Thoracic aorta (tissue), 2 donors: ENCODE data around the gene SHOC1. TPM values are rescaled to one million over a fixed set of nuclear protein-coding genes. Genes with fewer than 3 reads are reported as not detected.

Source experiments
- ATAC-seq: fragments of 150-250 bp; one replicate; pipeline ENCODE4 v1.8.0; 2017; ENCODE audit warnings: low read depth; ENCODE audit not compliant: insufficient number of reproducible peaks, low FRiP score
- DNase-seq: peaks from one replicate; pipeline ENCODE4 v3.0.0-alpha.2; 2020; ENCODE audit warnings: low spot score
- H3K27ac ChIP-seq, 2 donors: fragments of 200-600 bp; sonication (generic); 1 replicate in 1 of 2; 2 replicates in 1 of 2; pipeline ENCODE4 v1.5.1; 2016; ENCODE audit warnings: mild to moderate bottlenecking in 2 of 2, moderate library complexity in 2 of 2
- H3K27me3 ChIP-seq: fragments of 200-600 bp; sonication (generic); replicated peaks from 2 replicates; pipeline ENCODE4 v1.6.0; 2016; ENCODE audit warnings: mild to moderate bottlenecking; ENCODE audit not compliant: insufficient read depth
- H3K36me3 ChIP-seq: fragments of 200-600 bp; sonication (generic); one replicate; pipeline ENCODE4 v1.5.1; 2016
- H3K4me1 ChIP-seq, 2 donors: fragments of 200-600 bp; sonication (generic); 1 replicate in 1 of 2; 2 replicates in 1 of 2; pipeline versions ENCODE4 v1.5.1 to v1.6.0; 2016; ENCODE audit warnings: low read depth in 2 of 2, mild to moderate bottlenecking in 1 of 2; ENCODE audit not compliant: control insufficient read depth in 1 of 2
- H3K4me3 ChIP-seq: fragments of 200-600 bp; sonication (generic); 2 replicates; pipeline ENCODE4 v1.5.1; 2016; ENCODE audit warnings: mild to moderate bottlenecking
- H3K9me3 ChIP-seq: fragments of 200-600 bp; sonication (generic); 2 replicates; pipeline ENCODE4 v1.5.1; 2016
- total RNA-seq, 2 donors: library from RNA; depleted of rRNA; stranded (reverse); fragments of >200 nt; gene quantifications; one replicate each; pipeline versions ENCODE4 v1.1.0 to v1.2.3, GENCODE V29; 2016
- TF ChIP-seq, protein P1 (sequence below): fragments of 200-600 bp; sonication (generic); IDR thresholded peaks from one replicate; pipeline ENCODE4 v1.5.1; 2019; ENCODE audit warnings: antibody characterized with exemption

Gene SHOC1
- total RNA-seq, 2 donors from 2014 or later, result not detected

DNA sequence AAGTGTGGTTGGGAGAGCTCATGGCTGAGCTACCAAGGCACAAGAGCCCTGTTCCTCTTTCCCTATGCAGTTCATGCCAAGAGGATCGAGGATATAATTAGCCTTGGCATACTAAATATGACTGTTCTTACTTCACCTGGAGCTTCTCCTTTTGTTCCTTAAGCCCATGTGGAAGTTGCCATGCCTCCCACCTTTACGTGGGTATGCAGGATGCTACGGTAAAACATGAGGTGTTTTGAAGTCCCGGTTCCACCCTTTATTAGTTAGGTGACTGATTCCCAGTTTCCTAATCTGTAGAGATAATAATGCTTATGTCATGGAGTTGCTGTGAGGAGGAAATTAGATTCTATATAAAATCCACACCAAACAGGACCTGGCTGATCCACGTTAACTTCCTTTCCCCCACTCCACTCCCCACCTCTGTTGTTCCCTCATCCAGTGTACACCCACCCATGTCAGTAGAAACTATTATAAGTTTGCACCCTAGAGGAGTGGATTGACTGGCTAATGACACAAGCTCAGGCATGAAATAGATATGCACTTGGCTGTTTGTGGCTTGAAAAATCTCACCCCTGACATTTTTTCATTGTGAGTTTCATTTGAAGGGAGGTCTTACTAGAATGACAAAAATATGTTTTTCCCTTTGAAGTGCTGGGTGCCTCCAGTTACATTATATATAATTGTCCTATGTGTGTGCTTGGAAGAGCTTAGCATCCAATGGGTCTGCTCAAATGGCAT lies 36.8 kb upstream of the SHOC1 start:
- no peaks in the 10 kb centered on the region for H3K4me1 ChIP-seq
- DNase-seq, result no peak
- H3K9me3 ChIP-seq, result no peaks in the 10 kb centered on the region
- TF ChIP-seq, protein P1, sequence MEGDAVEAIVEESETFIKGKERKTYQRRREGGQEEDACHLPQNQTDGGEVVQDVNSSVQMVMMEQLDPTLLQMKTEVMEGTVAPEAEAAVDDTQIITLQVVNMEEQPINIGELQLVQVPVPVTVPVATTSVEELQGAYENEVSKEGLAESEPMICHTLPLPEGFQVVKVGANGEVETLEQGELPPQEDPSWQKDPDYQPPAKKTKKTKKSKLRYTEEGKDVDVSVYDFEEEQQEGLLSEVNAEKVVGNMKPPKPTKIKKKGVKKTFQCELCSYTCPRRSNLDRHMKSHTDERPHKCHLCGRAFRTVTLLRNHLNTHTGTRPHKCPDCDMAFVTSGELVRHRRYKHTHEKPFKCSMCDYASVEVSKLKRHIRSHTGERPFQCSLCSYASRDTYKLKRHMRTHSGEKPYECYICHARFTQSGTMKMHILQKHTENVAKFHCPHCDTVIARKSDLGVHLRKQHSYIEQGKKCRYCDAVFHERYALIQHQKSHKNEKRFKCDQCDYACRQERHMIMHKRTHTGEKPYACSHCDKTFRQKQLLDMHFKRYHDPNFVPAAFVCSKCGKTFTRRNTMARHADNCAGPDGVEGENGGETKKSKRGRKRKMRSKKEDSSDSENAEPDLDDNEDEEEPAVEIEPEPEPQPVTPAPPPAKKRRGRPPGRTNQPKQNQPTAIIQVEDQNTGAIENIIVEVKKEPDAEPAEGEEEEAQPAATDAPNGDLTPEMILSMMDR, result no peak
- no peak for ATAC-seq
- no peaks in the 10 kb centered on the region for H3K27me3 ChIP-seq
- no peak overlapping the region for H3K4me3 ChIP-seq
- H3K27ac ChIP-seq, result no peak overlapping the region
- no peaks in the 10 kb centered on the region for H3K36me3 ChIP-seq

- ATAC-seq (no peak), DNase-seq (no peak)
- H3K9me3 ChIP-seq, result no peaks in the 10 kb centered on the region
- no peaks in the 10 kb centered on the region for H3K27me3 ChIP-seq
- no peaks in the 10 kb centered on the region for H3K36me3 ChIP-seq
- TF ChIP-seq, protein P1, result no peak
- no peak overlapping the region for H3K27ac ChIP-seq
- H3K4me3 ChIP-seq, result no peak overlapping the region
- no peaks in the 10 kb centered on the region for H3K4me1 ChIP-seq
These were observed 33.5 kb upstream of the SHOC1 start for GRCh38 chr9:111828193-111828592.

GRCh38 chr9:111825468-111826145 lies 30.9 kb upstream of the SHOC1 start:
- DNase-seq (no peak), ATAC-seq (no peak)
- Histone ChIP-seq H3K27ac (no peak overlapping the region), H3K4me1 (no peaks in the 10 kb centered on the region), H3K27me3 (no peaks in the 10 kb centered on the region), H3K9me3 (no peaks in the 10 kb centered on the region), H3K36me3 (no peaks in the 10 kb centered on the region), H3K4me3 (no peak overlapping the region)
- TF ChIP-seq, protein P1, result no peak

GRCh38 chr9:111821006-111821528 lies 26.3 kb upstream of the SHOC1 start:
- Histone ChIP-seq H3K4me3 (no peak overlapping the region), H3K36me3 (no peaks in the 10 kb centered on the region), H3K27ac (no peak overlapping the region), H3K4me1 (no peaks in the 10 kb centered on the region), H3K9me3 (no peaks in the 10 kb centered on the region), H3K27me3 (no peaks in the 10 kb centered on the region)
- TF ChIP-seq, protein P1, result no peak
- DNase-seq (no peak), ATAC-seq (no peak)

DNA sequence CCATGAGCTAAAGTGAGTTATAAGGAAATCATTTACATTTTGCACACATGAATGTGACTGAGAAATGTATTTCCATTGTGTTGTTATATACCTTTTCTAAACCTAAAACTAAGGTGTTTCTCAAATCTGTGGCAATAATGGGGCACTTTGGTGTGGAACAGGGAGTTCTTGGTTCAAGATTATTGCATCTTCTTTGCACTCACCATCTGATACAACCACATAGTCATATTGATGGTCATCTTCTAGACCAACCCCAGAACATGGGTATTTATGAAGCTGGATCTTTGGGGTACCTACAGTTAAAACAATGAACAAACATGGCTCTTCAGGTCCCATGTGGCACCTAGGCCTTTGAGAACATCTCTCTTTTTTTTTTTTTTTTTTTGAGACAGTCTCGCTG lies 24.6 kb upstream of the SHOC1 start:
- Histone ChIP-seq H3K36me3 (no peaks in the 10 kb centered on the region), H3K27ac (no peak overlapping the region), H3K9me3 (no peaks in the 10 kb centered on the region), H3K27me3 (no peaks in the 10 kb centered on the region), H3K4me1 (no peaks in the 10 kb centered on the region), H3K4me3 (no peak overlapping the region)
- TF ChIP-seq, protein P1, result no peak
- ATAC-seq, result no peak
- no peak for DNase-seq
